Measurements from ENCODE around the gene FOSL1. TPM values are rescaled to one million over a fixed set of nuclear protein-coding genes. Genes with fewer than 3 reads are reported as not detected.

The FOSL1 gene
- total and polyA plus RNA-seq, 2 donors (not counting 1 experiment from before 2014, with no cell fraction given), result 2.3 TPM; not detected in 1

- Histone ChIP-seq H3K4me3 (ENCODE audit: control extremely low read depth in 1 of 5, extremely low read depth in 1 of 5, insufficient read depth in 1 of 5, low read depth in 2 of 5, low read length in 4 of 5) (peak within 1 kb of the TSS; percentile 83 to 99 (median 93)), H2AFZ (ENCODE audit: insufficient read depth, low read depth, low read length, poor library complexity, severe bottlenecking) (peak within 1 kb of the TSS; percentile 81), H3K4me1 (ENCODE audit: control insufficient read depth in 2 of 2, insufficient read depth in 2 of 2, low read length in 2 of 2) (peaks cover 19 to 50% of the 10 kb centered on the region in 2 donors), H3K36me3 (replicated peaks in 1 of 2; ENCODE audit: control extremely low read depth in 1 of 2, control insufficient read depth in 1 of 2, extremely low read depth in 1 of 2, insufficient read depth in 2 of 2, low read length in 1 of 2) (peaks cover 6 to 20% of the 10 kb centered on the region in 2 experiments), H3K4me2 (replicated peaks; ENCODE audit: low read depth, low read length, poor library complexity, severe bottlenecking) (peak within 1 kb of the TSS; percentile 97), H3K27me3 (replicated peaks in 1 of 4; ENCODE audit: control extremely low read depth in 1 of 4, control insufficient read depth in 3 of 4, insufficient read depth in 4 of 4, low read length in 3 of 4) (no peaks in the 10 kb centered on the region), H3K79me2 (ENCODE audit: control insufficient read depth, insufficient read depth, low read length) (peaks cover 38% of the 10 kb centered on the region), H3K27ac (ENCODE audit: low read length in 2 of 2) (peak within 1 kb of the TSS; percentile 66 to 85), H4K20me1 (ENCODE audit: control insufficient read depth, insufficient read depth, low read length, poor library complexity, severe bottlenecking) (peaks cover 4% of the 10 kb centered on the region), H3K9me3 (ENCODE audit: control extremely low read depth in 1 of 3, control insufficient read depth in 2 of 3, insufficient read depth in 1 of 3, low read length in 2 of 3) (no peaks in the 10 kb centered on the region), H3K9ac (ENCODE audit: low read length) (peak within 1 kb of the TSS; percentile 96)
- DNase-seq (peak; percentile 98), ATAC-seq (ENCODE audit: low read depth) (peak; percentile 87)
- Mint-ChIP-seq H3K27ac (peak within 1 kb of the TSS; percentile 89), H3K4me1 (peaks cover 44% of the 10 kb centered on the region), H3K4me3 (peak within 1 kb of the TSS; percentile 95), H3K27me3 (no peaks in the 10 kb centered on the region), H3K9me3 (ENCODE audit: insufficient read depth) (no peaks in the 10 kb centered on the region)
- WGBS (ENCODE audit: insufficient coverage), result under 1% methylated on average over 59 of the region's 59 CpGs
- TF ChIP-seq CTCF (IDR thresholded peaks at IDR 0.05), result no peak
- no peak for TF ChIP-seq EZH2 (IDR thresholded peaks at IDR 0.05; ENCODE audit: borderline replicate concordance, insufficient read depth, low read depth, low read length, poor library complexity, severe bottlenecking)
- CTCF ChIA-PET, result interaction anchor here (1.3 to 2.1 kb wide), 5 partner anchors 29 to 73 kb away, joined by 4 to 15 read pairs (median 4); partner anchors contain the start of genes CCDC85B and FIBP
- POLR2A ChIA-PET, result interaction anchor here (0.5 to 2.5 kb wide), 6 partner anchors 22 to 60 kb away, joined by 3 to 13 read pairs (median 5); partner anchors contain the start of genes CCDC85B and FIBP
- intact Hi-C loops (cut with micrococcal nuclease), result loop anchor here (1.0 to 2.0 kb wide), 7 partner anchors 9 to 257 kb away; partner anchors contain the start of genes BANF1, CFL1, EIF1AD and FIBP
Measured at GRCh38 chr11:65919141-65919572, 19.0 kb upstream of the FOSL1 start, which contains the start of gene DRAP1. Gene DRAP1 (plus strand): TSS chr11:65919426. CDS start chr11:65919502, 76 bp downstream.
